Breast epithelium (tissue), 4 donors: Measurements from ENCODE around the gene ATP5PO. TPM values are rescaled to one million over a fixed set of nuclear protein-coding genes. Genes with fewer than 3 reads are reported as not detected.

Experiments used
- DNase-seq, 2 donors: peaks; one replicate each; pipeline ENCODE4 v3.0.0-alpha.2; 2019; ENCODE audit warnings: low spot score in 2 of 2
- H3K27ac ChIP-seq, 2 donors: fragments of 200-600 bp; sonication (generic) in 1 of 2; one replicate each; pipeline ENCODE4 v1.5.1; 2016 to 2019; ENCODE audit warnings: mild to moderate bottlenecking in 1 of 2
- H3K27me3 ChIP-seq, 2 donors: fragments of 200-600 bp; sonication (generic) in 1 of 2; one replicate each; pipeline versions ENCODE4 v1.5.1 to v1.6.0; 2017 to 2019; ENCODE audit warnings: control low read depth in 1 of 2, mild to moderate bottlenecking in 1 of 2
- H3K36me3 ChIP-seq: fragments of 200-600 bp; one replicate; pipeline ENCODE4 v1.5.1; 2019
- H3K4me1 ChIP-seq, 2 donors: fragments of 200-600 bp; sonication (generic); one replicate each; pipeline ENCODE4 v1.5.1; 2016 to 2019; ENCODE audit warnings: control low read depth in 1 of 2
- H3K4me3 ChIP-seq, 3 donors: fragments of 200-600 bp; sonication (generic); 1 replicate in 2 of 3; 2 replicates in 1 of 3; pipeline ENCODE4 v1.5.1; 2016 to 2019; ENCODE audit warnings: mild to moderate bottlenecking in 3 of 3, moderate library complexity in 2 of 3
- H3K9me3 ChIP-seq, 2 donors: fragments of 200-600 bp; sonication (generic) in 1 of 2; one replicate each; pipeline ENCODE4 v1.5.1; 2016 to 2019; ENCODE audit warnings: control low read depth in 1 of 2
- POLR2A ChIP-seq: fragments of 450-650 bp; IDR thresholded peaks from one replicate; pipeline ENCODE4 v1.6.1; 2016; ENCODE audit warnings: antibody characterized with exemption, mild to moderate bottlenecking, moderate library complexity
- POLR2AphosphoS5 ChIP-seq, 3 donors: sonication (generic); formaldehyde crosslinking; IDR thresholded peaks; one replicate each; pipeline ENCODE4 v1.6.1; 2017; ENCODE audit warnings: antibody characterized with exemption in 3 of 3
- intact Hi-C: fragments of 100-400 bp; cut with DNase I; formaldehyde crosslinking; loops from one replicate; pipeline ENCODE4 v1.15.1; 2023; ENCODE audit warnings: low total_unique reads
- total RNA-seq, 3 donors: library from RNA; depleted of rRNA; stranded (reverse); fragments of >200 nt; gene quantifications; one replicate each; pipeline ENCODE4 v1.1.0, GENCODE V29; 2016
- TF ChIP-seq, protein P1 (sequence below), 3 donors: fragments of 450-650 bp; IDR thresholded peaks; one replicate each; pipeline ENCODE4 v1.5.1; 2016 to 2017; ENCODE audit warnings: antibody characterized with exemption in 3 of 3, mild to moderate bottlenecking in 3 of 3, moderate library complexity in 3 of 3

Gene ATP5PO
- total RNA-seq, 3 donors from 2014 or later = 161 to 234 (median 170) TPM

- Histone ChIP-seq H3K27ac (no peak overlapping the region), H3K9me3 (no peaks in the 10 kb centered on the region), H3K4me3 (peak overlapping the region; percentile 20 to 60 (median 33)), H3K36me3 (no peaks in the 10 kb centered on the region), H3K4me1 (peaks cover 0 to 4% of the 10 kb centered on the region in 2 donors), H3K27me3 (no peaks in the 10 kb centered on the region)
- peak; percentile 35 to 63 for DNase-seq
- intact Hi-C loops = loop anchor here (10.0 kb wide), 1 partner anchor 250 kb away; the partner anchor contains the start of genes CRYZL1 and ITSN1
- no peak for TF ChIP-seq POLR2A
- TF ChIP-seq, protein P1, sequence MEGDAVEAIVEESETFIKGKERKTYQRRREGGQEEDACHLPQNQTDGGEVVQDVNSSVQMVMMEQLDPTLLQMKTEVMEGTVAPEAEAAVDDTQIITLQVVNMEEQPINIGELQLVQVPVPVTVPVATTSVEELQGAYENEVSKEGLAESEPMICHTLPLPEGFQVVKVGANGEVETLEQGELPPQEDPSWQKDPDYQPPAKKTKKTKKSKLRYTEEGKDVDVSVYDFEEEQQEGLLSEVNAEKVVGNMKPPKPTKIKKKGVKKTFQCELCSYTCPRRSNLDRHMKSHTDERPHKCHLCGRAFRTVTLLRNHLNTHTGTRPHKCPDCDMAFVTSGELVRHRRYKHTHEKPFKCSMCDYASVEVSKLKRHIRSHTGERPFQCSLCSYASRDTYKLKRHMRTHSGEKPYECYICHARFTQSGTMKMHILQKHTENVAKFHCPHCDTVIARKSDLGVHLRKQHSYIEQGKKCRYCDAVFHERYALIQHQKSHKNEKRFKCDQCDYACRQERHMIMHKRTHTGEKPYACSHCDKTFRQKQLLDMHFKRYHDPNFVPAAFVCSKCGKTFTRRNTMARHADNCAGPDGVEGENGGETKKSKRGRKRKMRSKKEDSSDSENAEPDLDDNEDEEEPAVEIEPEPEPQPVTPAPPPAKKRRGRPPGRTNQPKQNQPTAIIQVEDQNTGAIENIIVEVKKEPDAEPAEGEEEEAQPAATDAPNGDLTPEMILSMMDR (IDR thresholded peaks at IDR 0.05) = peak in 2 of 3 donors; percentile 50 to 59
These were observed 20.8 kb downstream of the ATP5PO start for GRCh38 chr21:33894736-33895288.

DNA sequence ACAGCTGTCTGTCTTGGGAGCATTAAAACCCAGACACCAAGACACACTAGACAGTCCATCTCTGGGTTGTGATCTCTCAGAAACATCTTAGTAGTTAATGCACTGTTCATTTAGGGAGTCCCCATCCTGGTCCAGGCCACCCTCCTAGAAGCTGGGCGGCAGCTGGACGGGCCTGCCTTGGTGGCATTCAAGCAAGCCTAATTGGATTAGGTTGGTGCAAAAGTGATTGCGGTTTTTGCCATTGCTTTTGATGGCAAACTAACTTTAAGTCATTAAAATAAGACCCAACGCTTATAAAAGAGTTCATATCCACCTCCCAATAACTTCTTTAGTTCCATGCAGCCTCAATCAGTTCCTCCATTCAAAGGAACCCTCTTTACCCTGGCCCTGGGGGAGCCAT lies 21.7 kb downstream of the ATP5PO start:
- intact Hi-C loops = loop anchor here (10.0 kb wide), 1 partner anchor 249 kb away; the partner anchor contains the start of genes CRYZL1 and ITSN1
- H3K27me3 ChIP-seq = no peaks in the 10 kb centered on the region
- peaks cover 0 to 4% of the 10 kb centered on the region in 2 donors for H3K4me1 ChIP-seq
- no peak overlapping the region for H3K27ac ChIP-seq
- no peak for DNase-seq
- H3K4me3 ChIP-seq = no peak overlapping the region
- H3K36me3 ChIP-seq = no peaks in the 10 kb centered on the region
- TF ChIP-seq POLR2A (no peak), POLR2AphosphoS5 (IDR thresholded peaks at IDR 0.05) (no peak)
- TF ChIP-seq, protein P1 (IDR thresholded peaks at IDR 0.05) = no peak
- no peaks in the 10 kb centered on the region for H3K9me3 ChIP-seq

- intact Hi-C loops = loop anchor here (10.0 kb wide), 1 partner anchor 248 kb away; the partner anchor contains the start of genes CRYZL1 and ITSN1
These were observed 22.8 kb downstream of the ATP5PO start for GRCh38 chr21:33892853-33893252.

GRCh38 chr21:33890187-33890586 lies 25.4 kb downstream of the ATP5PO start:
- Histone ChIP-seq H3K9me3 (no peaks in the 10 kb centered on the region), H3K36me3 (no peaks in the 10 kb centered on the region), H3K4me1 (peaks cover 0 to 4% of the 10 kb centered on the region in 2 donors), H3K27me3 (no peaks in the 10 kb centered on the region), H3K27ac (no peak overlapping the region), H3K4me3 (no peak overlapping the region)
- no peak for DNase-seq
- intact Hi-C loops = loop anchor here (10.0 kb wide), 1 partner anchor 245 kb away; the partner anchor contains the start of genes CRYZL1 and ITSN1
- TF ChIP-seq POLR2AphosphoS5 (IDR thresholded peaks at IDR 0.05) (no peak), POLR2A (no peak)
- TF ChIP-seq, protein P1 (IDR thresholded peaks at IDR 0.05) = no peak

More at GRCh38 chr21:33892853-33893252, 22.8 kb downstream of the ATP5PO start:
- Histone ChIP-seq H3K27me3 (no peaks in the 10 kb centered on the region), H3K4me1 (peaks cover 0 to 4% of the 10 kb centered on the region in 2 donors), H3K36me3 (no peaks in the 10 kb centered on the region), H3K9me3 (no peaks in the 10 kb centered on the region), H3K4me3 (no peak overlapping the region), H3K27ac (no peak overlapping the region)
- no peak for DNase-seq
- no peak for TF ChIP-seq POLR2A
- TF ChIP-seq, protein P1 (IDR thresholded peaks at IDR 0.05) = no peak
- no peak for TF ChIP-seq POLR2AphosphoS5 (IDR thresholded peaks at IDR 0.05)

GRCh38 chr21:33886321-33886720 lies 29.3 kb downstream of the ATP5PO start:
- peak in 1 of 2 donors; percentile 78 for DNase-seq
- H3K27me3 ChIP-seq = no peaks in the 10 kb centered on the region
- intact Hi-C loops = loop anchor here (2.0 kb wide), 1 partner anchor 34 kb away; no protein-coding TSS in a partner anchor
- no peak overlapping the region for H3K27ac ChIP-seq
- H3K9me3 ChIP-seq = no peaks in the 10 kb centered on the region
- H3K4me1 ChIP-seq = peaks cover 0 to 4% of the 10 kb centered on the region in 2 donors
- TF ChIP-seq POLR2A (no peak), POLR2AphosphoS5 (IDR thresholded peaks at IDR 0.05) (peak in 1 of 3 donors; percentile 27)
- TF ChIP-seq, protein P1 (IDR thresholded peaks at IDR 0.05) = no peak
- H3K4me3 ChIP-seq = no peak overlapping the region
- no peaks in the 10 kb centered on the region for H3K36me3 ChIP-seq
